Sciatic nerve (tissue), 2 donors: ENCODE data around the gene CCSER2. TPM values are rescaled to one million over a fixed set of nuclear protein-coding genes. Genes with fewer than 3 reads are reported as not detected.
"Not testable (repeated sequence)": the region's sequence is repeated elsewhere in the genome, so short reads cannot be mapped to it uniquely, and the experiment has no call there.

ENCODE experiments used
- ATAC-seq: fragments of 200-7000 bp; cut with Tn5 transposase; one replicate; pipeline ENCODE4 v1.9.1; 2020; ENCODE audit warnings: mild to moderate bottlenecking, moderate library complexity
- DNase-seq: peaks from one replicate; pipeline ENCODE4 v3.0.0-alpha.2; 2020; ENCODE audit warnings: low spot score
- intact Hi-C: fragments of 100-400 bp; cut with DNase I; formaldehyde crosslinking; loops from one replicate; pipeline ENCODE4 v1.14.2; 2022
- total RNA-seq: library from RNA; stranded (reverse); fragmentation: NEBNext Ultra II Directional; extraction: Animal tissue kit (Norgen Biotek cat#: 25700); gene quantifications from one replicate; pipeline ENCODE4 v1.2.1, GENCODE V29; 2021
- donor health status: DM: no; HTN: no; CAD: no.
- donor health status: DM: no; HTN: no; CAD: no.

Gene CCSER2
- 136 TPM for total RNA-seq

- peak; percentile 99 for DNase-seq
- peak; percentile 99 for ATAC-seq
- intact Hi-C loops, result no loop called here
Measured at GRCh38 chr10:84328418-84329195, at the start of gene CCSER2. TSS of gene CCSER2 (plus strand) at chr10:84328589. CDS start at chr10:84371053, 42,464 bp downstream.

- intact Hi-C loops, DNase-seq, ATAC-seq: not testable (repeated sequence)
Measured at GRCh38 chr10:84279876-84280475, 48.4 kb upstream of the CCSER2 start.

GRCh38 chr10:84286695-84287094 lies 41.7 kb upstream of the CCSER2 start:
- intact Hi-C loops, result no loop called here
- ATAC-seq (no peak), DNase-seq (no peak)

- ATAC-seq (no peak), DNase-seq (no peak)
- intact Hi-C loops, result no loop called here
Measured at GRCh38 chr10:84288151-84288550, 40.2 kb upstream of the CCSER2 start.

- DNase-seq (no peak), ATAC-seq (no peak)
- intact Hi-C loops, result no loop called here
Measured at GRCh38 chr10:84289521-84290200, 38.7 kb upstream of the CCSER2 start.

- ATAC-seq (no peak), DNase-seq (no peak)
- intact Hi-C loops, result no loop called here
Measured at GRCh38 chr10:84290235-84290634, 38.2 kb upstream of the CCSER2 start.

- DNase-seq, result no peak
- ATAC-seq, result no peak
- intact Hi-C loops, result no loop called here
Measured at GRCh38 chr10:84291384-84291783, 37.0 kb upstream of the CCSER2 start.

GRCh38 chr10:84292502-84292901 lies 35.9 kb upstream of the CCSER2 start:
- DNase-seq (no peak), ATAC-seq (no peak)
- intact Hi-C loops, result no loop called here

- intact Hi-C loops, result no loop called here
- no peak for ATAC-seq
Measured at GRCh38 chr10:84293171-84293570, 35.2 kb upstream of the CCSER2 start.

GRCh38 chr10:84293574-84294016 lies 34.8 kb upstream of the CCSER2 start:
- ATAC-seq (no peak), DNase-seq (no peak)
- intact Hi-C loops, result no loop called here

More at GRCh38 chr10:84293171-84293570, 35.2 kb upstream of the CCSER2 start:
- DNase-seq, result no peak

GRCh38 chr10:84294766-84295447 lies 33.5 kb upstream of the CCSER2 start:
- DNase-seq (no peak), ATAC-seq (no peak)
- intact Hi-C loops, result no loop called here

- intact Hi-C loops, result no loop called here
- no peak for DNase-seq
- no peak for ATAC-seq
Measured at GRCh38 chr10:84296091-84296981, 32.1 kb upstream of the CCSER2 start.

- DNase-seq (no peak), ATAC-seq (no peak)
- intact Hi-C loops, result no loop called here
Measured at GRCh38 chr10:84298057-84298456, 30.3 kb upstream of the CCSER2 start.

- no peak for ATAC-seq
Measured at GRCh38 chr10:84302223-84302622, 26.2 kb upstream of the CCSER2 start.

GRCh38 chr10:84306751-84307384 lies 21.5 kb upstream of the CCSER2 start:
- no peak for ATAC-seq
- intact Hi-C loops, result no loop called here
- DNase-seq, result no peak

More at GRCh38 chr10:84302223-84302622, 26.2 kb upstream of the CCSER2 start:
- intact Hi-C loops, result no loop called here
- DNase-seq, result no peak

- ATAC-seq (no peak), DNase-seq (no peak)
- intact Hi-C loops, result no loop called here
Measured at GRCh38 chr10:84308021-84308420, 20.4 kb upstream of the CCSER2 start.

GRCh38 chr10:84308481-84309304 lies 19.7 kb upstream of the CCSER2 start:
- DNase-seq (no peak), ATAC-seq (peak; percentile 50)
- intact Hi-C loops, result no loop called here
